Gastroesophageal sphincter (tissue), 4 donors: Measurements from ENCODE around the gene NCLN. TPM values are rescaled to one million over a fixed set of nuclear protein-coding genes. Genes with fewer than 3 reads are reported as not detected.

Source experiments
- ATAC-seq: fragments of 150-250 bp; one replicate; pipeline ENCODE4 v1.9.1; 2016; ENCODE audit warnings: mild to moderate bottlenecking, moderate library complexity
- H3K27ac ChIP-seq, 4 donors: fragments of 200-600 bp; sonication (generic) in 3 of 4; 1 replicate in 3 of 4; 2 replicates in 1 of 4; pipeline ENCODE4 v1.5.1; 2016 to 2019
- H3K27me3 ChIP-seq: fragments of 200-600 bp; sonication (generic); one replicate; pipeline ENCODE4 v1.5.1; 2019
- H3K36me3 ChIP-seq, 2 donors: fragments of 200-600 bp; sonication (generic); one replicate each; pipeline ENCODE4 v1.5.1; 2019; ENCODE audit warnings: control low read depth in 1 of 2
- H3K4me1 ChIP-seq, 3 donors: fragments of 200-600 bp; sonication (generic); 1 replicate in 2 of 3; 2 replicates in 1 of 3; pipeline ENCODE4 v1.5.1; 2016 to 2019; ENCODE audit warnings: control low read depth in 2 of 3
- H3K4me3 ChIP-seq, 2 donors: fragments of 200-600 bp; sonication (generic); one replicate each; pipeline ENCODE4 v1.5.1; 2019; ENCODE audit warnings: mild to moderate bottlenecking in 1 of 2, moderate library complexity in 1 of 2
- H3K9me3 ChIP-seq, 3 donors: fragments of 200-600 bp; sonication (generic); one replicate each; pipeline ENCODE4 v1.5.1; 2017 to 2019; ENCODE audit warnings: control low read depth in 2 of 3
- EP300 ChIP-seq: sonication (generic); formaldehyde crosslinking; IDR thresholded peaks from one replicate; pipeline ENCODE4 v1.6.1; 2017; ENCODE audit warnings: antibody characterized with exemption, mild to moderate bottlenecking
- POLR2A ChIP-seq, 2 donors: fragments of 450-650 bp; IDR thresholded peaks; one replicate each; pipeline ENCODE4 v1.6.1; 2017; ENCODE audit warnings: antibody characterized with exemption in 2 of 2, mild to moderate bottlenecking in 2 of 2, moderate library complexity in 1 of 2
- POLR2AphosphoS5 ChIP-seq: sonication (generic); formaldehyde crosslinking; IDR thresholded peaks from one replicate; pipeline ENCODE4 v1.6.1; 2017; ENCODE audit warnings: antibody characterized with exemption
- WGBS, 2 donors: methylation state at CpG; one replicate each; pipeline ENCODE4 v1.1.5; 2018; ENCODE audit warnings: low coverage in 1 of 2; 5-methylcytosine and 5-hydroxymethylcytosine counted together
- total RNA-seq, 4 donors: library from RNA; depleted of rRNA; stranded (reverse); fragments of >200 nt; gene quantifications; one replicate each; pipeline ENCODE4 v1.1.0, GENCODE V29; 2016
- TF ChIP-seq, protein P1 (sequence below), 4 experiments: fragments of 200-600 bp in 2 of 4; fragments of 450-650 bp in 2 of 4; sonication (generic) in 1 of 4; IDR thresholded peaks; one replicate each; pipeline ENCODE4 v1.5.1; 2017 to 2019; ENCODE audit warnings: antibody characterized with exemption in 4 of 4, mild to moderate bottlenecking in 2 of 4, moderate library complexity in 2 of 4

Gene NCLN
- total RNA-seq, 4 donors from 2014 or later: 18.0 to 42.3 (median 29.2) TPM

DNA sequence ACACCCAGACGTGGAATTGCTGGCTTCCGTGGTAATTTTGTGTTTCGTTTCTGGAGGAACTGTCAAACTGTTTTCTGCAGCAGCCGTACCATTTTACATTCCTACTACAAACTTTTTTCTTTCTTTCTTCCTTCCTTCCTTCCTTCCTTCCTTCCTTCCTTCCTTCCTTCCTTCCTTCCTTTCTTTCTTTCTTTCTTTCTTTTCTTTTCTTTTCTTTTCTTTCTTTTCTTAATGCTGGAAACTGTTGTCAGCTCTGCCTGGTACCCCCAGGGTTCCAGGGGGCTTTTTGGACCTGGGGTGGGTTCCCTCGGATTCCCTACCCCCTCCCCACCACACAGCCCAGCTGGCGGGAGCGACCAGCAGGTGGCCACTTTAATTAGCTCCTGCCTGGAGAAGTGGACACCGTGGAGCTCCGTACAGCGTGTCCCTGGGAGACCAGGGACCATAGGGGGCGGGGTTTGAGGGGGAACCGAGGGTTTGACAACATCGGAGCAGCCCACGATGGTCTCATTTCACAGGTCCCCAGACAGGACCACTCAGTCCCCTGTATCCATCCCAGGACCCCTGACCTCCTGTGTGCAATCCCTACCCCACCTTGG, 63.1 kb downstream of the NCLN start:
- no peak for ATAC-seq
- 31 to 51% methylated on average over 4 to 7 of the region's 14 CpGs for WGBS, 2 donors
- no peak overlapping the region for H3K27ac ChIP-seq
- no peak overlapping the region for H3K4me3 ChIP-seq
- H3K4me1 ChIP-seq: no peaks in the 10 kb centered on the region
- TF ChIP-seq POLR2AphosphoS5 (no peak), POLR2A (IDR thresholded peaks at IDR 0.05) (no peak)
- H3K9me3 ChIP-seq: peaks cover 0 to 13% (median 0%) of the 10 kb centered on the region in 3 donors
- H3K36me3 ChIP-seq: no peaks in the 10 kb centered on the region
- H3K27me3 ChIP-seq: peaks cover 58% of the 10 kb centered on the region

DNA sequence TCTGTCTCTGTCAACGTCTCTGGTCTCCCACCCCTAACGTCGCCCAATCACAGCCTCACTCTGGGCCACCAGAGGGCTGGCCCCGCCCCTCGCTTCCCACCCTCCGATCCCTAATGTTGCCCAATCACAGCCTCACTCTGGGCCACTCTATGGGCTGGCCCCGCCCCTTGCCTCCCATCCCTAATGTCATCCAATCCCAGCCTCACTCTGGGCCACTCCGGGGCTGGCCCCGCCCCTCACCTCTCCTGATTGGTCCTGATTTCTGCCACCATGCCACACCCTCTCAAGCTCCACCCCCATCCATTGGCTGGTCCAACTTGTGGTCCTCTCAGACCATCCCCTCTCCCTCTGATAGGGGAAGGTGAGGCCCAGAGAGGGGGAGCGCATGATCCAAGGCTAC, 63.7 kb downstream of the NCLN start:
- Histone ChIP-seq H3K4me3 (no peak overlapping the region), H3K27ac (no peak overlapping the region), H3K9me3 (peaks cover 0 to 17% (median 0%) of the 10 kb centered on the region in 3 donors), H3K4me1 (no peaks in the 10 kb centered on the region), H3K27me3 (peaks cover 60% of the 10 kb centered on the region), H3K36me3 (no peaks in the 10 kb centered on the region)
- 74% methylated on average over 7 of the region's 10 CpGs; no CpG with 5 or more reads in 1 of the 2 donors for WGBS, 2 donors
- TF ChIP-seq, protein P1, sequence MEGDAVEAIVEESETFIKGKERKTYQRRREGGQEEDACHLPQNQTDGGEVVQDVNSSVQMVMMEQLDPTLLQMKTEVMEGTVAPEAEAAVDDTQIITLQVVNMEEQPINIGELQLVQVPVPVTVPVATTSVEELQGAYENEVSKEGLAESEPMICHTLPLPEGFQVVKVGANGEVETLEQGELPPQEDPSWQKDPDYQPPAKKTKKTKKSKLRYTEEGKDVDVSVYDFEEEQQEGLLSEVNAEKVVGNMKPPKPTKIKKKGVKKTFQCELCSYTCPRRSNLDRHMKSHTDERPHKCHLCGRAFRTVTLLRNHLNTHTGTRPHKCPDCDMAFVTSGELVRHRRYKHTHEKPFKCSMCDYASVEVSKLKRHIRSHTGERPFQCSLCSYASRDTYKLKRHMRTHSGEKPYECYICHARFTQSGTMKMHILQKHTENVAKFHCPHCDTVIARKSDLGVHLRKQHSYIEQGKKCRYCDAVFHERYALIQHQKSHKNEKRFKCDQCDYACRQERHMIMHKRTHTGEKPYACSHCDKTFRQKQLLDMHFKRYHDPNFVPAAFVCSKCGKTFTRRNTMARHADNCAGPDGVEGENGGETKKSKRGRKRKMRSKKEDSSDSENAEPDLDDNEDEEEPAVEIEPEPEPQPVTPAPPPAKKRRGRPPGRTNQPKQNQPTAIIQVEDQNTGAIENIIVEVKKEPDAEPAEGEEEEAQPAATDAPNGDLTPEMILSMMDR (IDR thresholded peaks at IDR 0.05): no peak
- TF ChIP-seq POLR2A (IDR thresholded peaks at IDR 0.05) (no peak), EP300 (no peak), POLR2AphosphoS5 (no peak)
- ATAC-seq: no peak

DNA sequence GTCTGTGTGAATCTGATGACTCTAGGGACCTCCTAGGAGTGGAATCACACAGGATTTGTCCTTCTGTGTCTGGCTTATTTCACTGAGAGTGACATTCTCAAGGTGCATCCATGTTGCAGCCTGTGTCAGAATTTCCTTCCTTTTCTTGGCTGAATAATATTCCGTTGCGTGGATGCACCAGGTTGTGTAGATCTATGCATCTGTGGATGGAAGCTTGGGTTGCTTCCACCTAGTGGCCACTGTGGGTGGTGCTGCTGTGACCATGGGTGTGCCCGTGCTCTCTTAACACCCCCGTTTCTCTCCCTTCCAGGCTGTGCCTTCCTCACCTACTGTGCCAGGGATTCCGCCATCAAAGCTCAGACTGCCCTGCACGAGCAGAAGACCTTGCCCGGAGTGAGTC, 64.9 kb downstream of the NCLN start:
- ATAC-seq: no peak
- peaks cover 66% of the 10 kb centered on the region for H3K27me3 ChIP-seq
- WGBS, 2 donors: 54% methylated on average over 3 of the region's 7 CpGs; no CpG with 5 or more reads in 1 of the 2 donors

DNA sequence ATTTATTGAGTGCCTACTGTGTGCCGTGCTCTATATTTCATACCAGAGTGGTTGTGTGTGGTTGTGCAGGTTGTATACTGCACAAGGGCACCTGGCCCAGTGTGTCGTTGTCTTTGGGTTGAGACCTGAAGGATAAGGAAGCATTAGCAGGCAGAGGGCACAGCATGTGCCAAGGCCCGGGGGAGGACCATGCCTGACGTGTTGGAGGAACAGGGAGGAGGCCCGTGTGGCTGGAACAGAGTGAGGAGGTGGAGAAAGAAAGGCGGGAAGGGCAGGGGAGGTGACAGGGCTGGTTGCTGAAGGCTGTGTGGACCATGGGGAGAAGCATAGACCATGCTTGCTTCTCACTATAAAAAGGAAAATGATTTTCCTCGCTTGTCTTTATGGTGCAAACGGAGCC, 65.5 kb downstream of the NCLN start:
- H3K27me3 ChIP-seq: peaks cover 62% of the 10 kb centered on the region
- H3K4me1 ChIP-seq: no peaks in the 10 kb centered on the region
- no peak for ATAC-seq
- H3K4me3 ChIP-seq: no peak overlapping the region
- TF ChIP-seq POLR2A (IDR thresholded peaks at IDR 0.05): no peak
- TF ChIP-seq EP300: no peak
- TF ChIP-seq, protein P1 (IDR thresholded peaks at IDR 0.05): no peak
- no peak for TF ChIP-seq POLR2AphosphoS5
- 63 to 78% methylated on average over 4 to 8 of the region's 8 CpGs for WGBS, 2 donors
- no peak overlapping the region for H3K27ac ChIP-seq
- peaks cover 0 to 17% (median 0%) of the 10 kb centered on the region in 3 donors for H3K9me3 ChIP-seq
- no peaks in the 10 kb centered on the region for H3K36me3 ChIP-seq

More for the DNA sequence above, 64.9 kb downstream of the NCLN start:
- H3K36me3 ChIP-seq: no peaks in the 10 kb centered on the region
- no peak overlapping the region for H3K27ac ChIP-seq
- TF ChIP-seq, protein P1 (IDR thresholded peaks at IDR 0.05): peak in 3 of 4 experiments; percentile 23 to 49 (median 29)
- TF ChIP-seq POLR2AphosphoS5: no peak
- H3K4me1 ChIP-seq: no peaks in the 10 kb centered on the region
- H3K9me3 ChIP-seq: peaks cover 0 to 17% (median 0%) of the 10 kb centered on the region in 3 donors
- H3K4me3 ChIP-seq: no peak overlapping the region

DNA sequence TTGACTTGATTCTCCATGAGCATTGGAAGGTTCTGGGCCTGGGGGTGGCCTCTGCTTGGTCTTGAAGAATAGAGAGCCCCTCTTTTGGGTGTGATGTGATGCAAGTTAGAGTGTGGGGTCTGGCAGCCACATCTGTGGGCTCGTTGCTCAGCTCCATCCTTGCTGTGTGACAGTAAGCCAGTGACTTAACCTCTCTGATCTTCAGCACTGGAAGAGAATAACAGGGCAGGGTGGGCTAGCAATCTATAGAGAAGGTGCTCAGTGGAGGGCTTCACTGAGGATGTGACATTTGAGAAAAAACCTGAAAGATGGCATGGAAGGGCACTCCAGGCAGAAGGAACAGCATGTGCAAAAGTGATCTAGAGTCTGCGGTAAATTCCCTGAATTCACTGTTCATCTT, 66.9 kb downstream of the NCLN start:
- no peak for ATAC-seq
- peaks cover 57% of the 10 kb centered on the region for H3K27me3 ChIP-seq
- no peak overlapping the region for H3K27ac ChIP-seq
- WGBS, 2 donors: 80 to 100% methylated on average over 1 to 2 of the region's 2 CpGs
- H3K4me1 ChIP-seq: no peaks in the 10 kb centered on the region
- TF ChIP-seq POLR2AphosphoS5 (no peak), EP300 (no peak), POLR2A (IDR thresholded peaks at IDR 0.05) (no peak)
- TF ChIP-seq, protein P1 (IDR thresholded peaks at IDR 0.05): no peak
- no peak overlapping the region for H3K4me3 ChIP-seq
- peaks cover 0 to 17% (median 0%) of the 10 kb centered on the region in 3 donors for H3K9me3 ChIP-seq
- H3K36me3 ChIP-seq: no peaks in the 10 kb centered on the region
